ENCODE data around the gene QSER1. TPM values are rescaled to one million over a fixed set of nuclear protein-coding genes. Genes with fewer than 3 reads are reported as not detected.
A peak's percentile ranks its signal among the peaks of the same experiment; 100 is the strongest.

Gene QSER1
- total and polyA plus RNA-seq, 8 donors: 3.0 to 25.1 (median 20.7) TPM

- DNase-seq (no peak), FAIRE-seq (no peak), ATAC-seq (no peak)
- peaks cover 3 to 11% (median 5%) of the 10 kb centered on the region in 3 donors for H3K4me1 ChIP-seq
- H3K27me3 ChIP-seq: no peaks in the 10 kb centered on the region
- H3K9me3 ChIP-seq: no peaks in the 10 kb centered on the region
- no peaks in the 10 kb centered on the region for H3K36me3 ChIP-seq
- no peak for TF ChIP-seq CTCF (IDR thresholded peaks at IDR 0.05)
- intact Hi-C loops (cut with DNase I): no loop called here
- H3K27ac ChIP-seq: no peak overlapping the region
- H3K4me3 ChIP-seq: no peak overlapping the region
- WGBS, 2 donors: 70 to 76% methylated on average over 1 of the region's 1 CpG
These were observed 23.8 kb downstream of the QSER1 start for GRCh38 chr11:32916361-32916760.

GRCh38 chr11:32916994-32917393, 24.4 kb downstream of the QSER1 start:
- intact Hi-C loops (cut with DNase I): no loop called here

GRCh38 chr11:32918427-32918826, 25.8 kb downstream of the QSER1 start:
- ATAC-seq (no peak), FAIRE-seq (no peak), DNase-seq (no peak)
- 81 to 90% methylated on average over 1 of the region's 1 CpG for WGBS, 2 donors
- no peak for TF ChIP-seq CTCF (IDR thresholded peaks at IDR 0.05)
- Histone ChIP-seq H3K4me1 (peaks cover 3 to 11% (median 5%) of the 10 kb centered on the region in 3 donors), H3K27me3 (no peaks in the 10 kb centered on the region), H3K36me3 (no peaks in the 10 kb centered on the region), H3K27ac (no peak overlapping the region), H3K9me3 (no peaks in the 10 kb centered on the region), H3K4me3 (no peak overlapping the region)
- intact Hi-C loops (cut with DNase I): no loop called here

More at GRCh38 chr11:32916994-32917393, 24.4 kb downstream of the QSER1 start:
- FAIRE-seq: no peak
- no peaks in the 10 kb centered on the region for H3K9me3 ChIP-seq
- no peak for TF ChIP-seq CTCF (IDR thresholded peaks at IDR 0.05)
- DNase-seq: no peak
- no peaks in the 10 kb centered on the region for H3K27me3 ChIP-seq
- H3K27ac ChIP-seq: no peak overlapping the region
- H3K4me1 ChIP-seq: peaks cover 3 to 11% (median 5%) of the 10 kb centered on the region in 3 donors
- WGBS, 2 donors: 93 to 94% methylated on average over 8 of the region's 8 CpGs
- no peak overlapping the region for H3K4me3 ChIP-seq
- no peaks in the 10 kb centered on the region for H3K36me3 ChIP-seq
- no peak for ATAC-seq

- FAIRE-seq (no peak), DNase-seq (no peak), ATAC-seq (peak in 1 of 4 donors; percentile 21)
- intact Hi-C loops (cut with DNase I): no loop called here
- H3K27me3 ChIP-seq: no peaks in the 10 kb centered on the region
- TF ChIP-seq CTCF (IDR thresholded peaks at IDR 0.05): no peak
- no peaks in the 10 kb centered on the region for H3K9me3 ChIP-seq
- H3K4me1 ChIP-seq: peaks cover 2 to 11% (median 3%) of the 10 kb centered on the region in 3 donors
- no peak overlapping the region for H3K27ac ChIP-seq
- 37 to 39% methylated on average over 4 of the region's 4 CpGs for WGBS, 2 donors
- no peaks in the 10 kb centered on the region for H3K36me3 ChIP-seq
- no peak overlapping the region for H3K4me3 ChIP-seq
These were observed 26.7 kb downstream of the QSER1 start for GRCh38 chr11:32919338-32919737.

GRCh38 chr11:32920570-32920969, 28.0 kb downstream of the QSER1 start:
- DNase-seq: no peak
- no peak for FAIRE-seq

More at GRCh38 chr11:32920570-32920969, 28.0 kb downstream of the QSER1 start:
- WGBS, 2 donors: 94 to 98% methylated on average over 1 of the region's 1 CpG
- TF ChIP-seq CTCF (IDR thresholded peaks at IDR 0.05): no peak
- Histone ChIP-seq H3K27me3 (no peaks in the 10 kb centered on the region), H3K4me1 (peaks cover 2 to 11% (median 3%) of the 10 kb centered on the region in 3 donors), H3K36me3 (no peaks in the 10 kb centered on the region), H3K9me3 (no peaks in the 10 kb centered on the region), H3K4me3 (no peak overlapping the region), H3K27ac (no peak overlapping the region)
- no peak for ATAC-seq
- intact Hi-C loops (cut with DNase I): no loop called here

Measured in pancreas (tissue), 10 donors.